ENCODE results near the gene NPEPL1.
"Not testable (repeated sequence)": the region's sequence is repeated elsewhere in the genome, so short reads cannot be mapped to it uniquely, and the experiment has no call there.

The NPEPL1 gene, protein sequence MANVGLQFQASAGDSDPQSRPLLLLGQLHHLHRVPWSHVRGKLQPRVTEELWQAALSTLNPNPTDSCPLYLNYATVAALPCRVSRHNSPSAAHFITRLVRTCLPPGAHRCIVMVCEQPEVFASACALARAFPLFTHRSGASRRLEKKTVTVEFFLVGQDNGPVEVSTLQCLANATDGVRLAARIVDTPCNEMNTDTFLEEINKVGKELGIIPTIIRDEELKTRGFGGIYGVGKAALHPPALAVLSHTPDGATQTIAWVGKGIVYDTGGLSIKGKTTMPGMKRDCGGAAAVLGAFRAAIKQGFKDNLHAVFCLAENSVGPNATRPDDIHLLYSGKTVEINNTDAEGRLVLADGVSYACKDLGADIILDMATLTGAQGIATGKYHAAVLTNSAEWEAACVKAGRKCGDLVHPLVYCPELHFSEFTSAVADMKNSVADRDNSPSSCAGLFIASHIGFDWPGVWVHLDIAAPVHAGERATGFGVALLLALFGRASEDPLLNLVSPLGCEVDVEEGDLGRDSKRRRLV

DNA sequence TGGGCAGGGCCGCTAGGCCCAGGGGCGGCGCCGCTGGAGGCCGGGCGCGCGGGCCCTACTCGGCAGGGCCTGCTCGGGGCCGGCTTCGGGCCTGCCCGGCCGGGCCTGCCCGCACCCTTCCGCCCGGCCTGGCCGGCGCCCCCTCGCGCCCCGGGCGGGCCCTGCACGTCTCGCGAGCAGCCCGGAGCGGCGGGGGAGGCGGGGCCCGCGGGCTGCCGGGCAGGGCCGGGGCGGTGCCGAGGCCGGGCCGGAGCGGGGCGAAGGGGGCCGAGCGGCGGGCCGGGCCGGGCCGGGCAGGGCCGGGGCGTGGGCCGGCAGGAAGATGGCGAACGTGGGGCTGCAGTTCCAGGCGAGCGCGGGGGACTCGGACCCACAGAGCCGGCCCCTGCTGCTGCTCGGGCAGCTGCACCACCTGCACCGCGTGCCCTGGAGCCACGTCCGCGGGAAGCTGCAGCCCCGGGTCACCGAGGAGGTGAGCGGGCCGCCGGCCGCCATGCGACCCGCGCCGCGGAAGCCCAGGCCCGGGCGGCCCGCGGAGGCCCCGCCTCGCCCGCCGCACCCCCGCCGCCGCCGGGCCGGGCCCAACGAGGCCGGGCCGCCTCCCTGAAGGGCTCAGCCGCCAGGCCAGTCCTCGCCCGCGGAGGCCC, at the start of gene NPEPL1:
NPEPL1 (plus strand) TSS at position 222 of the 647 bp plus-strand sequence; CDS start at position 323, 101 bp downstream.
- DNase-seq (ENCODE audit: low read depth) = peak; percentile 59

DNA sequence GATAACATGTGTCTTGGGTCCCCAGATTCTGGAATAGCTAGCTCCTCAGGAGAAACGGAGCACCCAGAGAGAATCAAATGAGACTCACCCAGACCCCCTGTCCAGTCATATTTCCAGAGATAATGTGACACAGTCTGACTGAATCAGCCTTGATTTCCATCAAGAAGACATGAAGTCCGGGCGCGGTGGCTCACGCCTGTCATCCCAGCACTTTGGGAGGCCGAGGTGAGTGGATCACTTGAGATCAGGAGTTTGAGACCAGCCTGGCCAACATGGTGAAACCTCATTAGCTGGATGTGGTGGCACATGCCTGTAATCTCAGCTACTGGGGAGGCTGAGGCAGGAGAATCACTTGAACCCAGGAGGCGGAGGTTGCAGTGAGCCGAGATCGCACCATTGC, 49.7 kb upstream of the NPEPL1 start:
- not testable (repeated sequence) for DNase-seq (ENCODE audit: low read depth)

DNA sequence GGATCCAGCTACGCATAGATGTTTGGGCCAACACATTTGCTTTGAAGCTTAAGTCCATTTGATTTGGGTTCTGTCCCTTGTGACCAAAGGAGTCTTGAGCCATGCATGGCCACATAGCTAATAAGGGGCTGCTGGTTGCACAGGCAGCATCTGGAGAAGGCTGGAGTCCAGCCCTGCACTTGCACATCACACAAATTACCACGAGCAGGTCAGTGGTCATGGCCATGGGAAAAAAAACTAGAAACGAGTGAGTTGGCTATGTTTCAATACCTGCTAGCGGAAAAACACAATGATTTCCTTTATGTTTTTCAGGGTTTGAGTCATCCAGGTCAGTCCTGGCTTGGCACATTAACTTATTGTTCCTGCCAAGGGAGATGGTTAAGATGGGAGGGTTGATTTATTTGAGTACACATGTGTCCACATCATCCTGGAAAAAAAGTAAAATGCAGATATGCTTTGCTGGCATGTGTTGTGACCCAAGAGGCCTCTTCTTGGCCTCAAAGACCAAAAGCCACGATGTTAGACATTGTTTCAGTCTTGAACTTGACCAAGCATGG, 47.1 kb upstream of the NPEPL1 start:
- no peak for DNase-seq (ENCODE audit: low read depth)

DNA sequence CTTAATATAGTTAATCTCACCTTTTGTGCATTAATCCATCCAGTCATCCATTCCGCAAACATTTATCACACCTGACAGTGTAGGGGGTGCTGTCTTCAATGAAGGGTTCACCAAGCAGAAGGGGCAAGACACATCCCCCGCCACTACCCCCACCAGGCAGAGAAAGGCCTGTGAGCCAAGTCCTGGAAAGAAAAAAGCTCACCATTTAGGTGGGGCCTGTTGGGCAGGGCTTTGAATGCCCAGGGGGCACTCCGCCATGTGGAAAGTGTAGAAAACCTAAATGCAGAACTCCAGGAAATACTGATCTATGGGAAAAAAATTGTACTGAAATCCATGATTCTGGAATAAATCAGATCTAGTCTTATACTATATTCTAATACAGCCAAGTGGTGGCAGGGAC, 46.3 kb upstream of the NPEPL1 start:
- DNase-seq (ENCODE audit: low read depth) = no peak

DNA sequence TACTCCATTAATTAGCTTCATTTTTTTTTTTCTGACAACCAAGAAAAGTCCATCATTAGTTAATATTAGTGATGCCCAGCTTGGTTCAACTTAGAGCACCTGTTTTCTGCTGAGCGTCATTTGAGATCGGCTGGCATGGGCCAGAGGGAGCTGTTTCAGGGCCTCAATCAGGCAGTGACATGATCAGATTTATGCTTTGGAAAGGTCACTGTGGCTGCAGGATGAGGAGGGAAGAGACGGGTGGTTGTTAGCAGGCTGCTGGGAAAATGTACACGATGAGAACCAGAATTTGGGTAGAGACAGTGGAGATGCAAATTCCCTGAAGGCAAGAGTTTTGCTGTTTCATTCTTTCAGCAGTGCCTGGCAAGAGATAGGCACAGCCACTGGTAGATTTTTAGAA, 45.9 kb upstream of the NPEPL1 start:
- no peak for DNase-seq (ENCODE audit: low read depth)

DNA sequence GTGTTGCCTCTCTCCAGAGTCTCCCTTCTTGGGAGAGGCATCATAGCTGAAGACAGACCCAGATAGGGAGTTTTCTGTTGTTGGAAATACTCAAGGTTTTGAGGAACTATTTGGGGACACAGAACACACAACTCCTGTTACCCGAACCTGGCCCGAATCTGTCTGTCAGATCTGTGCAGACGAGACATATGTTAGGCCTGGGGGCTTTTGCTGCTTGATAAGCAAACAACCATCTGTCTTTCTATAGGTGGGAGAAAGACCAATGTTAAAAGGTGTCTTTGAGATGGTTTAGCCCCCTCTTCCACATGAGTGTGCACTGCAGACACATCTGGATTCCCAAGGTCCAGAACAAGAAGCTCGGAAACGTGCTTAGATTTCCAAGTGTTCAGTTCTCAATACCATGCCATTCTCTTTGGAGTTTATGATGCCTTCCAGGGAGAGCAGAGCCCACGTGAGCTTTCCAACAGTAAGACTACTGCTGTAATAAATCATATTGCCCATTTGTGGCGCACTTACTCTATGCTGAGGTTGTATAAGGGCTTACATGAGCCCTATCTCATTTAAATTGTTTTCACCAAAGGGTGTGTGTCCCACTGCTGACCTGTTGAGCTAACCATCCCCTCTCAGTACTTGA, 45.3 kb upstream of the NPEPL1 start:
- DNase-seq (ENCODE audit: low read depth) = no peak

DNA sequence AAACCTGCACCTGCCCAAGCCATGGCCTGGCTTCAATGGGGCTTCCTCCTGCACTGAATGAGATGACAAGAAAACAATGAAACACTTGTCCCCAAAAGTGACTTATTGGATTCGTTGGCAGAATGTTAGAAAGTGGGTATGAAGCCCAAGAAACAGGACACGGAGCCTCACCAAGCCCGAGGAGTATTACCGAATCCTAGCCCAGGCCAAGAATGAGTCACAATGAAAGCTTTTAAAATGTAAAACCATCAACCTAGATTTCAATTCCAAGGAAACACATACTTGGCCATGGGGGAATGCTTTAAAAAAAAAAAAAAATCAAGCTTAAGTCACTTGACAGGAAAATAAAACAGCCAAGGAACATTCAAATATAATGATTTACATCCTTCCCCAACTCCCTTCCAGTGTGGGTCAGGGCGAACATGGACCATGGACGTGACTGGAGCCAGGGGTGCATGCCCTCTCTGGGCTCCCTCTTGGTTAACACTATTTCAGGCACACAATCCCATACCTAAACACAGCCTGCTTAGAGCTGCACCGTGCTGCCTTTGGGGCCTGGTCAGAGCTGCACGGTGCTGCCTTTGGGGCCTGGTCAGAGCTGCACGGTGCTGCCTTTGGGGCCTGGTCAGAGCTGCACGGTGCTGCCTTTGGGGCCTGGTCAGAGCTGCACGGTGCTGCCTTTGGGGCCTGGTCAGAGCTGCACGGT, 44.7 kb upstream of the NPEPL1 start:
- DNase-seq (ENCODE audit: low read depth) = no peak

DNA sequence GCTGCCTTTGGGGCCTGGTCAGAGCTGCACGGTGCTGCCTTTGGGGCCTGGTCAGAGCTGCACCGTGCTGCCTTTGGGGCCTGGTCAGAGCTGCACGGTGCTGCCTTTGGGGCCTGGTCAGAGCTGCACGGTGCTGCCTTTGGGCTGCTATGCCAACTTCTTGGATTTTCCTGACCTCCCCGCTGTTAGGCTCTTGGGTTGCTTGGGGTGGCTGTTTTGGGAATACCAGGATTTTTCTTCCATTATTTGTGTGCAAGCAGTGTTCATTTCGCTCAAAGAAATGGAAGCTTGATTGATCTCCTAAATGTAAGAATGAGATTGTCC, 44.1 kb upstream of the NPEPL1 start:
- DNase-seq (ENCODE audit: low read depth) = not testable (repeated sequence)

DNA sequence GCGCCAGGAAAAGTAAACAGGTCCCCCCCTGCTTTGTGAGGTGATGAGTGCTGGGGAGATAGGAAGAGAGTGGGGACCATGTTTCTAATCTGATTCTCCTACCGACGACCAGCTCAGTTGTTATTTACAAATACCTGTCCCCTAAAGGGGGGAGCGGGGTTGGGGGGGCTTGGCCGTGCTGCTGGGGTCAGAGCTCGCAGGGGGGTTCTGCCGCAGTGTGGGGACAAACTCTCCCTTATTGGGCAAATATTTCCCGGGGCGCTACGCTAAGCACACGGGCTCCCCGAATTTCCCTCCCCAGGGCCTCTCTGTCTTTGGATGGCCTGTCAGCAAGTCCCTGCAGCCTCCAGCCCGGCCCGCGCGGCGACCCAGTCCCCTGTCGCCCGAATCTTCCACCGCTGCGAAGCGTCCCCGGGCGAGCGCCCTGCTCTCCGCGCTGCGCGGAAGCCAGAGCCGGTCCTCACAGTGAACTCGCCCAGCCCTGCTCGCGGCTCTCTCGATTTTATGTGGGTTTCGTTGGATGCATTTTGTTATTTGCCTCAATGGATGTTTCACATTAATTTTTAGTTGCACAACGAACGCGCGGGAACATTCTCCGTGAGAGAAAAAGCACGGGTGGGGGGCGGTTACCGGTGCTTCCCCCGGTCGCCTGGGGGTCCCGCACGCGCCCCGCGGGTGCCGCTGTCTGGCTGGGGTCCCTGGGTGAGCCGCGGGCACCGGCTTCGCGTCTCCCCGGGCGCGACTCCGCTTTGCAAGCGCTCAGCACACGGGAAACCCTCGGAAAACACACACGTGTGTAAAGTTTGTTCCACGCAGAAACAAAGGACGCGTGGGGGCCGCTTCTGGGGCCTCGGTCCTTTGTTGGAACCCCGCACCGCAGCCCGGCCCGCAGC, 43.1 kb upstream of the NPEPL1 start:
- peak; percentile 29 for DNase-seq (ENCODE audit: low read depth)

DNA sequence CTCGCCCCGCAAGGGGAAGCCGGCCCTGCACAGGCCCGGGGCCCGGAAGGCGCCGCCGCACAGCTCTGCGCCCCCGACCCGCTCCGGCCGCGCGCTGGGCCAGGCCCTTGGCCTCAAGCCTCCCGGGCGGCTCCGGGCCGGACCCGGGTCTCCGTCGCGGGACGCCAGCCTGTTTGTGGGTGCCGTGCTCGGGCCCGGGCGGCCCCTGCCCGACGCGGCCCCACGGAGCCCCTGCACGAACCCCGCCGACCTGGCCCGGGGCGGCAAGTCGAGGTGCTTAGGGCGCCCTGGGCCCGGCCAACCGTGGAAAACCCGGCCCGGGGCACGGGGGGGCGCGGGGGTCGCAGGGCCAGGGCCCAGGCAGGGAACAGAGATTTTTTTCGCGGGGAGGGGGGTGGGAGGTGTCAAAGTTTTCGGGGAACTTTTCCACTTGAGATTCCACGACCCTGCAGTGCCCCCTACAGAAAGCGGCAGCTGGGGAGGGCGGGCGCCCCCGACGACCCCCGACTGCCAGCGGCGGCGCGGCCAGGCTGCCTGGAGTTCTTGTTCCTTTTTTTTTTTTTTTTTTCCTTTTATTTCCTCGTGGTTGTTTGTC, 42.3 kb upstream of the NPEPL1 start:
- peak; percentile 24 for DNase-seq (ENCODE audit: low read depth)

DNA sequence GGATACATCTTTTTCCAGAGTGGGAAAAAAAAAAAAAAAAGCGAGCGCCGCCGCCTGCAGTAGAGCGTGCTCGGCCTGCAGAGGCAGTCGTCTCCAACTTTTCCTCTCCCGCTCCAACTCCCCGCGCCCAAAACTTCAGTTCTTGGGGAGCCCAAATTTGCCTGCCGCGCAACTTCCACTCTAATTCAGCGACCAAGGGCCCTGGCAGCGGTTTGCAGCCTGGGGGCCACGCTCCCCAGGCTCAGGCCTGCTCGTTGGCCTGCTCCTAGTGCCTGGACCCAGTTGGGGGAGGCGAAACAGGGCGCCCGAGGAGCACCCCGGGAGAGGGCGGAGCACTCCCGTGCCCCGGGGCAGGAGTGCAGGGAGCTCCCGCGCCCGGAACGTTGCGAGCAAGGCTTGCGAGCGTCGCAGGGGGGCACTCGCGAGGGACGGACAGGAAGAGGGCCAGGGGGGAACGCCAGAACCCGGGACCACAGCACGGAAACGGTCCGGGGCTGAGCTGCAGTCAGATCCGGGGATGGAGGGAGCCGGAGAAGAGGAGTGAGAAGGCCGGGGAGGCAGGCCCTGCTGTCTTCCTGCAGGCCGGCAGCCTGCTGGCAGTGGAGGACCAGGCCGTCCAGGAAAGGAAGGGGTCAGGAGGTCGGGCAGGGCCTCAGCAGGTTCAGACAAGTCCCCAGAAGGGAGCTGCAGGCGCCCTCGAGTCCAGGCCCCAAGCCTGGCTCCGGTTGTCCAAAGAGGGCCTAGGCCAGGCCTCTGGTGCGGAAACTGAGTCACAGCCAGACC, 41.6 kb upstream of the NPEPL1 start, which contains the start of gene STX16:
STX16 (plus strand) TSS at position 508 of the 783 bp plus-strand sequence. CDS start 724 bp downstream, outside the sequence.
- DNase-seq (ENCODE audit: low read depth) = peak; percentile 83

DNA sequence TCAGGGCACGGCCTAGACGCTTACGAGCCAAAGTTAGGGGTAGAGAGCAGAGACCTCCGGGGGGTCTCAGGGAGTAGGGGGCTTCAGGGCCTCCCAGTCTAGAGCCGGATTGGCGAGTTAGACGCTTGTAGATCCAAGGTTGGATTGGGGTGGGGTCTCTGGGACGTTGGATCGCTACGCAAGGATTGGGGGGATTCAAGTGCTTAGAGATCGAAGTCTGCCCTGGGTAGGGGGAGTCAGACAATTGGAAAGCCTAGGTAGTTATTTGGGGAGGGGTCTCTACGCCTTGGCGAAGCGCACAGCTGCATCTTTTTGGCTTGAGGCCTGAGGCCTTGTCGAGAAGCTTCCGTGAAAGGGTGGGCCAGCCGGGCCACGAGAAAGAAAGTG, 41.0 kb upstream of the NPEPL1 start:
- DNase-seq (ENCODE audit: low read depth) = no peak

DNA sequence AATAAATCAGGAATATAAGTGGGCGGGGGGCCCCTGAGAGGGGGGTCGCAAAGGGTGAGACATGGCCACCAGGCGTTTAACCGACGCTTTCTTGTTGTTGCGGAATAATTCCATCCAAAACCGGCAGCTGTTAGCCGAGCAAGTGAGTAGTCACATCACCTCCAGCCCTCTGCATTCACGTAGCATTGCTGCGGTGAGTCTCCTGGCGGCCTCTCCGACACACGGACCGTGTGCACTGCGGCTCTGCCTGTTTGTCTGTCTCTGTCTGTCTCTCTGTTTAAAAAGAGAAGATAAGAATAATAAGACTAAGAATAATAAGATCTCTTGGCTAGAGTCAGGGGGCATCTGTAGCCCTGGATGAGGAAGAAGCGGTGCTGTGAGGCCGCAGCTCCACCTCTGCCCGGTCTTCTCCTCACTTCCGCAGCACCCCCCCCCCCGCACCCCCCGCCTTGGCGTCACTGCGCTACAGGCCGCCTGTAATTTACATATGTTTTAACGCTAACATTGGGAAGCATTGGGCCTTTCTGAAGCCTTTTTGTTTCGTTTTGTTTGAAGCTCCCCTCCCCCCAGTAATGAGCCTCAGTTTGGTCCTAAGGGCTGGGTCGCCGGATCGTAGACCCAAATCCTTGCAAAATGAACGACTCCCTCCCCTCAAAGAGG, 40.5 kb upstream of the NPEPL1 start:
- peak; percentile 49 for DNase-seq (ENCODE audit: low read depth)

DNA sequence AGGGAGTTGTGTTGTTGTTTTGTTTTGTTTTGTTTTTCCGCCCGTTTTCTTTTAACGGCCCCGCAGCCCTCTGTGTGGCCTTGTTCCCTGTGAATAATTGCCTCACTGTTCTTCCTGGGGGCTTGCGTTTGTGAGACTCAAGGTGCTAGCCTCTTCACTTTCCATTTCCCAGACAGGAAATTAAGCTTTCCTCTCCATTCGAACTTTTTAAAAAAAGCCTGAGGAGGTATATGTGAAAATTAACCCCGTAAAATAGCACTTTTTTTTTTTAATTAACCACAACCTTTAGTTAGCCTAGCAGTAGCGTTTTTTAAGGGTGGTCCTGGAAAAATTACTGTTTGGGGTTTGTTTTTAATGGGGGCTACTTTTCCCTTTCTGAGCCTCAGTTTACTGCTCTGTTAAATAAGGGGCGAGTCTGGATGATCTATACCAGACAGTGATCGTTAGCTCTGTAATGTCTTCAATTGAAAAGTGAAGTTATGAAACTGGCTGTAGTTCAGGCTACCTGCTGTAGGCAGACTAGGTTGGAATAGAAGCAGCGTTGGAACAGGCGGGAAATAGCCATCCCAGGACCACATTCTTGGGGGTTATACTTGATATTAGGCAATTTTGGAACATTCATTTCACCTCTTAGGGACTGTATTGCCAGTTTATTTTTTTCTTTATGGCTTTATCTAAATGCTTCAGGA, 39.9 kb upstream of the NPEPL1 start:
- no peak for DNase-seq (ENCODE audit: low read depth)

DNA sequence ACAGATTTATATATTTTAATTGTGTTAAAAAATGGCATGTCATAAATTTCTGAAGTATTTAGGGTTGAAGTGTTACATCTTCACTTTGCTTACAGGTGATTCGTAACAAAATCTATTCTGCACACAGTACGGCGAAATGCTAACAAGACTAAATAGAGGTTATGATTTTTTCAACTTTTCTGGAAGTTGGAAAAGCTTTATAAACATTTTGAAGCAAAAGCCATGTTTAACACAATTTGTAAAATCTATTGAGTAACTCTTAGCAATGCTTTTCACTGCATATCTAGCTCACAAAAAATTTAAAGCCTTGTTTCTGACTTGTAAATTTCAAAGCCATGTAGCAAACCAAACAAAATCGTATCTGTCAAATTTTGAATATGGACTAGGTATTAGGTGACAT, 38.3 kb upstream of the NPEPL1 start:
- no peak for DNase-seq (ENCODE audit: low read depth)

DNA sequence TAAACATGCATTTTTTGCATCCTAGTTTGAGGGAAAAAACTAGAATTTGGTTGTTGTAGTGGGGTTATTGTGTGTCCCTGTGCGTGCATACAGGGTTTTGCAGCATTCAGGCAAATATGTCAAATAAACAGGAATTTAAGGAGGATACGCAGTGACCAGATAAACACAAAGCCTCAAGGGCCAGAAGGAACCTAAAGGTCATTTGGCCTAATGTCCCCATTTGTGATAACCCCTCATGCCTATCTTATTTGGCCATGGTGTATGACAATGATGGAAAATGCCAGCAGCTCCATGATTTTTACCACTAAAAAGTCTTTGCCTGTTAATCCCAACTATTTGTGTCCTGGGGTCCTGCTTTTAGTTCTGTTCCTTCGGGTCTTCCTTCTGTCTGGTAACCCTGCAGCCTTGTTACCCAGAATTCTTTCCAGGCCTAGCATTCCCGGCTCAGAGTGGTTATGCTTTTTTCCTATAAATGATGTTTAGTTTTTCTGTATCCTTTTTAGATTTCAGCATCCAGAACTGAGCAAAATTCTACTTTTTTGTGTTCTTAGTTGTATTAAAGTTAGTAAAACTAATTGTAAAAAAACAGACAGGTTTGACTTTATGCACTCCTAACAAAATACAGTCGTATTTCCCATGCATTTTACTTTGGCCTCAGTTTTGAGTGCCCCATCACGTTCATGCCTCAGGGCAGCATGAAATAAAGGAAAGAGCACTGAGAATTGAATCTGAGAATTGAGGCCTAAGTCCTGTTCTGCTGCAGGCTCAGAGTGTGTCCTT, 37.1 kb upstream of the NPEPL1 start:
- DNase-seq (ENCODE audit: low read depth) = no peak

DNA sequence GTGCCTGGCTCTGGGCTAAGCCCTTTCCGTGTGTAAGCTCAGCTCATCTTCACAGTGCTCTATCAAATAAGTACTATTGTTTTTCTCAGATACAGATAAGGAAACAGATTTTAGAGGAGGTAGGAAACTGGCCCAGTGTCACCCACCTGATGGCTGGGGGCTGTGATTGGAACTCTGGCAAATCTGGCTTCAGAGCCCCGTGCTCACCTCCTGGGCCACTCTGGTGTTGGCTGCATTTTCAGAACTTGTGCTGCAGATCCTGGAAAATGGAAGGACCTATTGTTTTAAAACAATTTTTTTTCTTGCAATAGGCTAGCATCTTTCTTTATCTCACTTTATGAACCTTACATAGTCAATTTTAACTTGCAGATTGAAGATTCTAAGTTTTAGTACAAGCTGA, 35.8 kb upstream of the NPEPL1 start:
- no peak for DNase-seq (ENCODE audit: low read depth)

DNA sequence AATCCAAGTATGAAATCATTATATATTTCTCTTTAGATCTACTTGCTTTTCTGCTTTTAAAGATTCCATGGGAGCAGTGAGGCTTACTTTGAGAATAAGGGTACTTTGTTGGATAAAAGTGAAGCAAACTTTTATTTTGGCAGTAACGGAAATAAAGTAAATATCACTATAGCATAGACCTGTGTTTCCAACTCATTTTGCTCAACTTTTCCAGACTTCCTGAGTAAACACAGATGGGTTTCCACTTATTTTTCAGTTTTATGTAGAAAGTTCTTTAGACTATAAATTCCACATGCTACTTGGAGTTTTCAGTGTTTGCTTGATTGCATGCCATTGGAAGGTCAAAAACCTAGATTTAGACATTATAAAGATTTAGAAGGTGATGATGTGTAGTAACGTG, 35.3 kb upstream of the NPEPL1 start:
- no peak for DNase-seq (ENCODE audit: low read depth)

Measured in activated T-helper 9 cell treated with anti-CD3 and anti-CD28 coated beads, Interleukin-2, amount 50 U/mL, for 16 hours (primary cell).